Activated naive CD8-positive, alpha-beta T cell (primary cell): ENCODE results near the gene MGAT5.
"Not testable (repeated sequence)": the region's sequence is repeated elsewhere in the genome, so short reads cannot be mapped to it uniquely, and the experiment has no call there.

Experiments used
- H3K27ac Mint-ChIP-seq: one replicate; pipeline ENCODE4 v1.8.0; 2021; ENCODE audit warnings: mixed read lengths
- H3K27me3 Mint-ChIP-seq: one replicate; pipeline ENCODE4 v1.8.0; 2021; ENCODE audit warnings: mixed read lengths
- H3K36me3 Mint-ChIP-seq: one replicate; pipeline ENCODE4 v1.8.0; 2021; ENCODE audit warnings: mixed read lengths
- H3K4me1 Mint-ChIP-seq: one replicate; pipeline ENCODE4 v1.8.0; 2021; ENCODE audit warnings: low read depth, mixed read lengths
- H3K4me3 Mint-ChIP-seq: one replicate; pipeline ENCODE4 v1.8.0; 2021; ENCODE audit warnings: mild to moderate bottlenecking, mixed read lengths
- H3K9me3 Mint-ChIP-seq: one replicate; pipeline ENCODE4 v1.8.0; 2021; ENCODE audit warnings: low read depth, mixed read lengths

MGAT5 gene

GRCh38 chr2:134459706-134460406, 206.0 kb downstream of the MGAT5 start:
- Mint-ChIP-seq H3K4me1 (no peaks in the 10 kb centered on the region), H3K27ac (no peak overlapping the region), H3K36me3 (peaks cover 2% of the 10 kb centered on the region), H3K9me3 (no peaks in the 10 kb centered on the region), H3K27me3 (no peaks in the 10 kb centered on the region), H3K4me3 (no peak overlapping the region)

- H3K36me3 Mint-ChIP-seq: peaks cover 2% of the 10 kb centered on the region
- H3K27ac Mint-ChIP-seq: no peak overlapping the region
- no peaks in the 10 kb centered on the region for H3K9me3 Mint-ChIP-seq
- H3K27me3 Mint-ChIP-seq: no peaks in the 10 kb centered on the region
- no peaks in the 10 kb centered on the region for H3K4me1 Mint-ChIP-seq
- H3K4me3 Mint-ChIP-seq: no peak overlapping the region
Observed at GRCh38 chr2:134460583-134460998, 206.7 kb downstream of the MGAT5 start.

GRCh38 chr2:134461511-134461910, 207.6 kb downstream of the MGAT5 start:
- Mint-ChIP-seq H3K27me3 (no peaks in the 10 kb centered on the region), H3K27ac (no peak overlapping the region), H3K36me3 (no peaks in the 10 kb centered on the region), H3K4me1 (no peaks in the 10 kb centered on the region), H3K4me3 (no peak overlapping the region), H3K9me3 (no peaks in the 10 kb centered on the region)

GRCh38 chr2:134462275-134462674, 208.4 kb downstream of the MGAT5 start:
- Mint-ChIP-seq H3K4me3 (no peak overlapping the region), H3K9me3 (no peaks in the 10 kb centered on the region), H3K27me3 (no peaks in the 10 kb centered on the region), H3K36me3 (no peaks in the 10 kb centered on the region), H3K27ac (no peak overlapping the region), H3K4me1 (no peaks in the 10 kb centered on the region)

GRCh38 chr2:134462791-134463698, 209.2 kb downstream of the MGAT5 start:
- H3K4me3 Mint-ChIP-seq: no peak overlapping the region
- H3K36me3 Mint-ChIP-seq: no peaks in the 10 kb centered on the region
- H3K9me3 Mint-ChIP-seq: no peaks in the 10 kb centered on the region
- H3K27me3 Mint-ChIP-seq: no peaks in the 10 kb centered on the region
- no peak overlapping the region for H3K27ac Mint-ChIP-seq
- no peaks in the 10 kb centered on the region for H3K4me1 Mint-ChIP-seq

GRCh38 chr2:134463699-134464022, 209.8 kb downstream of the MGAT5 start:
- Mint-ChIP-seq H3K27me3 (no peaks in the 10 kb centered on the region), H3K27ac (no peak overlapping the region), H3K36me3 (no peaks in the 10 kb centered on the region), H3K4me1 (no peaks in the 10 kb centered on the region), H3K9me3 (no peaks in the 10 kb centered on the region), H3K4me3 (no peak overlapping the region)

GRCh38 chr2:134465228-134466105, 211.6 kb downstream of the MGAT5 start:
- no peaks in the 10 kb centered on the region for H3K4me1 Mint-ChIP-seq
- no peak overlapping the region for H3K4me3 Mint-ChIP-seq
- H3K27ac Mint-ChIP-seq: no peak overlapping the region
- H3K27me3 Mint-ChIP-seq: no peaks in the 10 kb centered on the region
- no peaks in the 10 kb centered on the region for H3K9me3 Mint-ChIP-seq
- H3K36me3 Mint-ChIP-seq: no peaks in the 10 kb centered on the region

- H3K27me3 Mint-ChIP-seq: no peaks in the 10 kb centered on the region
- no peak overlapping the region for H3K27ac Mint-ChIP-seq
- H3K9me3 Mint-ChIP-seq: no peaks in the 10 kb centered on the region
- H3K4me1 Mint-ChIP-seq: no peaks in the 10 kb centered on the region
- H3K36me3 Mint-ChIP-seq: no peaks in the 10 kb centered on the region
- no peak overlapping the region for H3K4me3 Mint-ChIP-seq
Observed at GRCh38 chr2:134466141-134466540, 212.3 kb downstream of the MGAT5 start.

GRCh38 chr2:134468164-134468563, 214.3 kb downstream of the MGAT5 start:
- no peak overlapping the region for H3K4me3 Mint-ChIP-seq
- H3K36me3 Mint-ChIP-seq: peaks cover 2% of the 10 kb centered on the region
- H3K4me1 Mint-ChIP-seq: no peaks in the 10 kb centered on the region
- no peak overlapping the region for H3K27ac Mint-ChIP-seq
- H3K27me3 Mint-ChIP-seq: no peaks in the 10 kb centered on the region
- peaks cover 12% of the 10 kb centered on the region for H3K9me3 Mint-ChIP-seq

- H3K27ac Mint-ChIP-seq: no peak overlapping the region
- H3K4me3 Mint-ChIP-seq: no peak overlapping the region
- peaks cover 5% of the 10 kb centered on the region for H3K36me3 Mint-ChIP-seq
- no peaks in the 10 kb centered on the region for H3K27me3 Mint-ChIP-seq
- H3K4me1 Mint-ChIP-seq: no peaks in the 10 kb centered on the region
- H3K9me3 Mint-ChIP-seq: peaks cover 18% of the 10 kb centered on the region
Observed at GRCh38 chr2:134468776-134469175, 214.9 kb downstream of the MGAT5 start.

GRCh38 chr2:134469516-134470115, 215.7 kb downstream of the MGAT5 start:
- Mint-ChIP-seq H3K9me3 (peaks cover 21% of the 10 kb centered on the region), H3K27ac (no peak overlapping the region), H3K4me3 (no peak overlapping the region)

GRCh38 chr2:134470561-134471168, 216.8 kb downstream of the MGAT5 start:
- no peak overlapping the region for H3K27ac Mint-ChIP-seq
- peaks cover 21% of the 10 kb centered on the region for H3K9me3 Mint-ChIP-seq
- H3K36me3 Mint-ChIP-seq: peaks cover 5% of the 10 kb centered on the region
- no peak overlapping the region for H3K4me3 Mint-ChIP-seq
- no peaks in the 10 kb centered on the region for H3K27me3 Mint-ChIP-seq
- no peaks in the 10 kb centered on the region for H3K4me1 Mint-ChIP-seq

More at GRCh38 chr2:134469516-134470115, 215.7 kb downstream of the MGAT5 start:
- Mint-ChIP-seq H3K27me3 (no peaks in the 10 kb centered on the region), H3K36me3 (peaks cover 5% of the 10 kb centered on the region), H3K4me1 (no peaks in the 10 kb centered on the region)

- not testable (repeated sequence) for H3K4me3 Mint-ChIP-seq, H3K27ac Mint-ChIP-seq, H3K27me3 Mint-ChIP-seq, H3K36me3 Mint-ChIP-seq, H3K4me1 Mint-ChIP-seq
- H3K9me3 Mint-ChIP-seq: peaks cover 19% of the 10 kb centered on the region
Observed at GRCh38 chr2:134476982-134477381, 223.1 kb downstream of the MGAT5 start.

- Mint-ChIP-seq H3K9me3 (no peaks in the 10 kb centered on the region), H3K27ac (no peak overlapping the region), H3K4me3 (no peak overlapping the region), H3K36me3 (no peaks in the 10 kb centered on the region), H3K4me1 (no peaks in the 10 kb centered on the region), H3K27me3 (no peaks in the 10 kb centered on the region)
Observed at GRCh38 chr2:134479696-134480330, 225.9 kb downstream of the MGAT5 start.
